Central memory CD8-positive, alpha-beta T cell (primary cell): ENCODE results near the gene ONECUT1.

Source experiments
- ATAC-seq: fragments of 150-1000 bp; cut with Tn5 transposase; replicated peaks from 2 replicates; pipeline ENCODE4 v1.10.0; 2022; ENCODE audit warnings: mild to moderate bottlenecking, moderate FRiP score, moderate number of reproducible peaks; ENCODE audit not compliant: poor library complexity, severe bottlenecking; ENCODE audit errors: extremely low read depth
- DNase-seq, 2 donors: peaks; one replicate each; pipeline ENCODE4 v3.0.0; 2021; ENCODE audit warnings: low spot score in 2 of 2
- H3K27ac Mint-ChIP-seq: one replicate; pipeline ENCODE4 v1.8.0; 2022; ENCODE audit warnings: low read depth, mild to moderate bottlenecking, moderate library complexity, mixed read lengths
- H3K27me3 Mint-ChIP-seq: one replicate; pipeline ENCODE4 v1.8.0; 2022; ENCODE audit warnings: mixed read lengths
- H3K36me3 Mint-ChIP-seq: one replicate; pipeline ENCODE4 v1.8.0; 2022; ENCODE audit warnings: mild to moderate bottlenecking, moderate library complexity, mixed read lengths; ENCODE audit not compliant: insufficient read depth
- H3K4me1 Mint-ChIP-seq: one replicate; pipeline ENCODE4 v1.8.0; 2022; ENCODE audit warnings: mixed read lengths
- H3K4me3 Mint-ChIP-seq: one replicate; pipeline ENCODE4 v1.8.0; 2022; ENCODE audit warnings: mild to moderate bottlenecking, moderate library complexity, mixed read lengths
- H3K9me3 Mint-ChIP-seq: one replicate; pipeline ENCODE4 v1.8.0; 2022; ENCODE audit warnings: mixed read lengths

ONECUT1 gene

DNA sequence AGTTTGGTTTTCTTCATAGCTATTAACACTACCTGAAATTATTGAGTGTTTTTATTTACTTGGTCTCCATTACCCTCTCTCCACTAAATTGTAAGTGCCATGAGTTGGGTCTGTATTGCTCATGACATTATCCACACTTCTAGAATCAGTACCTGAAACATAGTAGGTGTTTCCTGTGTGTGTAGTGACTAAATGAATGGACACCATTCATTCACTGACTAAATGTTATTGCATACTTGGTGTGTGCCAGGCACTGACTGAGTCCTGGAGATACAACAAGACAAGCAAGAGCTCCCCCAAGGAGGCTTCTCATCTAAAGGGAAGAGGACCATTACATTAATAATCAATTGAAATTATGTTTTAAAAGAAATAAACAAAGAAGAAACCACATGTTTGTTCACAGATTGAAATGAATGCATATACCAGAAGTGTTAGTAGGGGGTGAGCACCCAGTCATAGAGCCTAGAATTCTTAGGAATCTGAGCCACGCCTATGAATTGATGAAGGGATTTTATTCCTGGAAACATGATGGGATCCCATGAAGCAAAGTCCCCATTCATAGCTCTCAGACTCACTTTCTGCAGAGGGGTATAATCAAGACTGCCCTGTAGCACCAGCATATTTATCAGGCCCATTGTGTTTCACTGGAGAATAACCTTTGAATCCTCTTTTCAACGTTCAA, 79.3 kb downstream of the ONECUT1 start:
- no peaks in the 10 kb centered on the region for H3K9me3 Mint-ChIP-seq
- DNase-seq (no peak), ATAC-seq (no peak)
- no peaks in the 10 kb centered on the region for H3K27me3 Mint-ChIP-seq
- no peak overlapping the region for H3K4me3 Mint-ChIP-seq
- H3K27ac Mint-ChIP-seq = no peak overlapping the region
- no peaks in the 10 kb centered on the region for H3K4me1 Mint-ChIP-seq
- H3K36me3 Mint-ChIP-seq = peaks cover 1% of the 10 kb centered on the region

- H3K4me3 Mint-ChIP-seq = no peak overlapping the region
These were observed 80.0 kb downstream of the ONECUT1 start for GRCh38 chr15:52710050-52710707.

DNA sequence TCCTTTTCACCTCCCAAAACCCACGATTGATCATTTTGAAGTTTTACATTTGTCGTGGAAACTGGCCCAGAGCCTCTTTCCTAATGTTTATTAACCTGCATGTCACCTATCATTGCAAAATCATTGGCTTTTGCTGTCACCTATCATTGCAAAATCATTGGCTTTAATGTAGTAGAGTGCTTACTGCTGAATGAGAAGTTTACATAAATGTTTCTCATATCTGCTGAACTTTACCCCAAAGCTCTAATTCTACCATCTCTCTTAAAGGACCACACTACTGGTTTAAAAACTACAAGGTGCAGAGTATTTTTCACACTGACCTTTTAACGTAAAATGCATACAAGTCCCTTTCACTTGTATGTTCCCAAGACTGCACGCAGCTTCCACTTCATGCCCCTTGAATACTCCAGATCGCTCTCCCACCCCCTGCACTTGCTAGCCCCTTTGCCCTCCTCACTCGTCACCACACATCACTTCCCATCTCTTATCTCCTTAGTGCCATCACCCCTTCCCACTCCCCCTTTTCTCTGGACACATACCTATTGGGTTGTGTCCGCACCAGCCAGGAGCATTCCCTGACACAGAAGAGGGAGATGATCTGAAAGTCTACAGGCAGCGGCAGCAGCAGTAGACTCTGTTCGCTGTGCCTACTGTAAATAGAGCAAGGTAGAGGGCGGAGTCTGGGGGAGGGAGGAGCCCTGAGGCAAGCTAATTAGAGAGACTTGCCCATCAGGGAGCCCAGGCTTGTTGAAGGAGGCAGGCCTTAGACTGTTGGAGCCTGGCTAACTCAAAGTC, 80.8 kb downstream of the ONECUT1 start:
- DNase-seq (no peak), ATAC-seq (no peak)
- no peaks in the 10 kb centered on the region for H3K9me3 Mint-ChIP-seq
- no peaks in the 10 kb centered on the region for H3K36me3 Mint-ChIP-seq
- no peak overlapping the region for H3K27ac Mint-ChIP-seq
- H3K4me1 Mint-ChIP-seq = no peaks in the 10 kb centered on the region
- H3K27me3 Mint-ChIP-seq = no peaks in the 10 kb centered on the region
- no peak overlapping the region for H3K4me3 Mint-ChIP-seq

More at GRCh38 chr15:52710050-52710707, 80.0 kb downstream of the ONECUT1 start:
- Mint-ChIP-seq H3K4me1 (no peaks in the 10 kb centered on the region), H3K36me3 (no peaks in the 10 kb centered on the region), H3K9me3 (no peaks in the 10 kb centered on the region), H3K27me3 (no peaks in the 10 kb centered on the region), H3K27ac (no peak overlapping the region)
- DNase-seq = no peak
- no peak for ATAC-seq
